Nephron (organoid): ENCODE results near the gene ATP8B1.

Experiments used
- H3K27ac Mint-ChIP-seq, 3 experiments: 2 replicates each; pipeline ENCODE4 v1.8.0; 2020; ENCODE audit warnings: mixed read lengths in 3 of 3, mild to moderate bottlenecking in 2 of 3, moderate library complexity in 1 of 3
- H3K27me3 Mint-ChIP-seq: 2 replicates; pipeline ENCODE4 v1.8.0; 2021; ENCODE audit warnings: low read depth, mild to moderate bottlenecking, moderate library complexity, mixed read lengths
- H3K36me3 Mint-ChIP-seq: 2 replicates; pipeline ENCODE4 v1.8.0; 2020; ENCODE audit warnings: low read depth, mixed read lengths
- H3K4me1 Mint-ChIP-seq: 2 replicates; pipeline ENCODE4 v1.8.0; 2020; ENCODE audit warnings: mixed read lengths
- H3K4me3 Mint-ChIP-seq, 3 experiments: 2 replicates each; pipeline ENCODE4 v1.8.0; 2020; ENCODE audit warnings: mild to moderate bottlenecking in 3 of 3, mixed read lengths in 3 of 3, moderate library complexity in 2 of 3
- H3K9me3 Mint-ChIP-seq: 2 replicates; pipeline ENCODE4 v1.8.0; 2020; ENCODE audit warnings: mixed read lengths
- TF ChIP-seq, protein P1 (sequence below), 3 experiments: fragments of 200-600 bp; sonication (generic); IDR thresholded peaks; one replicate each; pipeline ENCODE4 v1.5.0; 2021; ENCODE audit warnings: antibody characterized with exemption in 3 of 3; ENCODE audit not compliant: unreplicated experiment in 3 of 3

The ATP8B1 gene

DNA sequence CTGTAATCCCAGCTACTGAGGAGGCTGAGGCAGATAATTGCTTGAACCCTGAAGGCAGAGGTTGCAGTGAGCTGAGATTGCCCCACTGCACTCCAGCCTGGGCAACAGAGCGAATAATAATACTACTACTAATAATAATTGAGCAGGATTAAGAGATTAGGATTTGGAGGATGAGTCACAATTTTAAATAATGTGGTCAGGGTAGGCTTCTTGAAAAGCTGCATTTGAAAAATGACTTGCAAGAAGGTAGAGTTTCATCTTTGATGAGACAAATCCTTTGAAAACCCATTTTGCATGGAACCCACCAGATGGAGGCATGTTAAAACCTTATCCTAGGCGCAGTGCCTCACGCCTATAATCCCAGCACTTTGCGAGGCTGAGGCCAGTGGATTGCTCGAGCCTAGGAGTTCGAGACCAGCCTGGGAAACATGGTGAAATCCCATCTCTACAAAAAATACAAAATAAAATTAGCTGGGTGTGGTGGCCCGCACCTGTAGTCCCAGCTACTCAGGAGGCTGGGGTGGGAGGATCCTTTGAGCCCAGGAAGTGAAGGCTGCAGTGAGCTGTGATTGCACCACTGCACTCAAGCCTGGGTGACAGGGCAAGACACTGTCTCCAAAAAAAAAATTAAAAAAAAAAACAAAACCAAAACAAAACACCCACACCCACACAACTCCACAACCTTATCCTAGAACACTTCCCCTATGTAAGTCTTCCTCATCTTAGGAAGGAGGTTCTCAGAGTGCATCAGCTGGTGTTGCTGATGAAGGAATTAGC, 3.3 kb upstream of the ATP8B1 start:
- H3K27me3 Mint-ChIP-seq: peaks cover 61% of the 10 kb centered on the region
- TF ChIP-seq, protein P1, sequence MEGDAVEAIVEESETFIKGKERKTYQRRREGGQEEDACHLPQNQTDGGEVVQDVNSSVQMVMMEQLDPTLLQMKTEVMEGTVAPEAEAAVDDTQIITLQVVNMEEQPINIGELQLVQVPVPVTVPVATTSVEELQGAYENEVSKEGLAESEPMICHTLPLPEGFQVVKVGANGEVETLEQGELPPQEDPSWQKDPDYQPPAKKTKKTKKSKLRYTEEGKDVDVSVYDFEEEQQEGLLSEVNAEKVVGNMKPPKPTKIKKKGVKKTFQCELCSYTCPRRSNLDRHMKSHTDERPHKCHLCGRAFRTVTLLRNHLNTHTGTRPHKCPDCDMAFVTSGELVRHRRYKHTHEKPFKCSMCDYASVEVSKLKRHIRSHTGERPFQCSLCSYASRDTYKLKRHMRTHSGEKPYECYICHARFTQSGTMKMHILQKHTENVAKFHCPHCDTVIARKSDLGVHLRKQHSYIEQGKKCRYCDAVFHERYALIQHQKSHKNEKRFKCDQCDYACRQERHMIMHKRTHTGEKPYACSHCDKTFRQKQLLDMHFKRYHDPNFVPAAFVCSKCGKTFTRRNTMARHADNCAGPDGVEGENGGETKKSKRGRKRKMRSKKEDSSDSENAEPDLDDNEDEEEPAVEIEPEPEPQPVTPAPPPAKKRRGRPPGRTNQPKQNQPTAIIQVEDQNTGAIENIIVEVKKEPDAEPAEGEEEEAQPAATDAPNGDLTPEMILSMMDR (IDR thresholded peaks at IDR 0.05; ENCODE audit: unreplicated experiment in 3 of 3): no peak
- peaks cover 3% of the 10 kb centered on the region for H3K9me3 Mint-ChIP-seq
- peaks cover 15% of the 10 kb centered on the region for H3K4me1 Mint-ChIP-seq
- H3K27ac Mint-ChIP-seq: no peak overlapping the region
- H3K36me3 Mint-ChIP-seq: no peaks in the 10 kb centered on the region
- H3K4me3 Mint-ChIP-seq: peak overlapping the region in 1 of 3 experiments; percentile 50

DNA sequence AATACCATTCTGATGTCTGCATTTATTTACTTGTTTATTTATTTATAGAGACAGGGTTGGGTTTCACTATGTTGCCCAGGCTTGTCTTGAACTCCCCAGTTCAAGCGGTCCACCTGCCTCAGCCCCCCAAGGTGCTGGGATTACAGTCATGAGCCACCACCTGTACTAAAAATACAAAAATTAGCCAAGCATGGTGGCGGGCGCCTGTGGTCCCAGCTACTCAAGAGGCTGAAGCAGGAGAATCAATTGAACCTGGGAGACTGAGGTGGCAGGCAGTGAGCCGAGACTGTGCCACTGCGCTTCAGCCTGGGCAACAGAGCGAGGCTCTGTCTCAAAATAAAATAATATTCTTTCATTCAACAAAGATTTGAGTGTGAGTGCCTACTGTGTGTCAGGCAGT, 2.0 kb upstream of the ATP8B1 start:
- Mint-ChIP-seq H3K27me3 (peaks cover 73% of the 10 kb centered on the region), H3K4me3 (peak overlapping the region in 1 of 3 experiments; percentile 6), H3K27ac (no peak overlapping the region), H3K4me1 (peaks cover 25% of the 10 kb centered on the region), H3K9me3 (no peaks in the 10 kb centered on the region), H3K36me3 (no peaks in the 10 kb centered on the region)
- TF ChIP-seq, protein P1 (IDR thresholded peaks at IDR 0.05; ENCODE audit: unreplicated experiment in 3 of 3): no peak

DNA sequence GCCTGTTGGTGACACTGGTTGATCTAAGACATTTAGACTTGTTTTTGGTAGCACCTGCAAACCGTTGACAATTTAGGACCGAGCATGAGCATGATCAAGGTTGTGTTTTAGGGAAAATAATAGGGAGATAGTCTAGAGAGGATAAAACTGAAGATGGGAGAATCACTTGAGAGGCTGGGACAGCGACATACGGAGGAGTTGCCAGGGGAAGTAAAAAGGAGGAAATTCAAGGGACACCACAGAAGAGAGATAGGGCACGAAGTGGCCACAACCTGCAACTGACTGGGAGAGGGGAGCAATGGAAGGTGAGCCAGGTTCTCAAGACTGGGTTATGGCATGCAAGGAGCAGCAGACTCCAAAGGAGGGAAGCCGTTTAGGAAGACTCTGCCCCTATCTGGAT, 1.4 kb upstream of the ATP8B1 start:
- no peaks in the 10 kb centered on the region for H3K36me3 Mint-ChIP-seq
- H3K27ac Mint-ChIP-seq: peak overlapping the region in 1 of 3 experiments; percentile 4
- peaks cover 25% of the 10 kb centered on the region for H3K4me1 Mint-ChIP-seq
- TF ChIP-seq, protein P1 (IDR thresholded peaks at IDR 0.05; ENCODE audit: unreplicated experiment in 3 of 3): no peak
- peaks cover 79% of the 10 kb centered on the region for H3K27me3 Mint-ChIP-seq
- no peaks in the 10 kb centered on the region for H3K9me3 Mint-ChIP-seq
- peak overlapping the region in 1 of 3 experiments; percentile 6 for H3K4me3 Mint-ChIP-seq

DNA sequence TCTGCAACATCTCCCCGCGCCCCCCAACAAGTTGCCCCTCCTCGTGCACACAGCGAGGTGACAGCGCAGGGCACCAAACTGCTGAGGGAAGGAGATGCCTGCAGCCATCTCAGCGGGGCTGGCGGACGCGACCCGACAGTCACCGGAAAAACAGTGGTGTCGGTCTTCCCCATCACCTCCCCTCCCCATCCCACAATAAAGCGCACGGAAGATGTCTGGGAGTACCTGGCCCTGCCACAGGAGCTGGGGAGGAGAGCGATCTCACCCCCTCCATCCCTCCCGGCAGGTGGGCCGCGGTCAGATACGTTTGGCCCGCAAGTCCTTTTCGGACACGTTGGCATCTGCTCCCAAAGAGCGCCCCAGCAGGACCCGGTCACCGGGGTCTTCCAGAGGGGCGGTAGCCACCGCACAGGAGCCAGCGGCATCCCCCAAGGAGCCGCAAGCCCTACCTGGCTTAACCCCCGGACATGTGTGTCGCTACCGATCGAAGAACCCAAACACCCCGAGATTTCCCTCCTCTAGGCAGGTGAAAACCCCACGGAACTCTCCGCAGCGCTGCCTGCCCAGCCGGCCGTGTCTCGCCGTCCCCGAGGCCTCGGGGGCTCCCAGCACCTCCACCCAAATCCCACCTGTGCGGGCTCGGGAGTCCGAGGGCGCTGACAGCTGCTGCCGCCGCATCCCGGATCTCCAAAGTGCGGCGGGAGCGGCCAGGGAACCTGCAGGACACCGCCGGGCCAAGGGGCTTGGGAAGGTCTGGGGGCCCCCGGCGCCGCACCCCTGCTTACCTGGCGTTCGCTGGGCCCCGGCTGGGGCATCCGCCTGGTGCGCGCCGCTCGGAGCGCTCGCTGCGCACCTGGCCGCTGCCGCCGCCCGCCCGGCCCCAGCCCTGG, 657 bp downstream of the ATP8B1 start:
- TF ChIP-seq, protein P1 (IDR thresholded peaks at IDR 0.05; ENCODE audit: unreplicated experiment in 3 of 3): no peak
- H3K4me3 Mint-ChIP-seq: peak overlapping the region; percentile 85 to 89 (median 88)
- peak overlapping the region in 2 of 3 experiments; percentile 11 to 34 for H3K27ac Mint-ChIP-seq
- H3K36me3 Mint-ChIP-seq: no peaks in the 10 kb centered on the region
- no peaks in the 10 kb centered on the region for H3K9me3 Mint-ChIP-seq
- H3K27me3 Mint-ChIP-seq: peaks cover 87% of the 10 kb centered on the region
- H3K4me1 Mint-ChIP-seq: peaks cover 20% of the 10 kb centered on the region

DNA sequence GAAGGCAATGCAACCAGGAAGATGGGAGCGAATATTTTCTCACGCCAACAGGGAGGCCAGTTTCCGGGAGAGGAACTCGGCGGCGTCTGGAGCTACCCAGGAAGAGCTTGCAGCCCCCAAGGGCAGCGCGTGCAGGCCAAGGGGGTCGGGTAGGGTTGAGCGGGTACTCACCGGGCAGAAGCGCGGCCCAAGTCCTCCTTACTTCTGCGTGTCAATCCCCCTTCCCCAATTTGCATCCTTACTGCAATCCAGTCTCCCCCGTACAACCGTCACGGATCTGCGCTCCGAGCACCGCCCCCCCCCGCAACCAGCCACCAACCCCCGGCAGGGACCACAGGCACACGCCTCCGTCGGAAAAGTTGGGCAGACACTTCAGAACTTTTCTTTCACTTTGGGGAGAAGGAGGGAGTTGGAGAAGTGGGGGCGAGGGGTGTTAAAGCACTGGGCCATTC, 1.3 kb downstream of the ATP8B1 start:
- peak overlapping the region; percentile 11 to 34 (median 18) for H3K27ac Mint-ChIP-seq
- H3K9me3 Mint-ChIP-seq: no peaks in the 10 kb centered on the region
- TF ChIP-seq, protein P1 (IDR thresholded peaks at IDR 0.05; ENCODE audit: unreplicated experiment in 3 of 3): no peak
- peaks cover 86% of the 10 kb centered on the region for H3K27me3 Mint-ChIP-seq
- H3K4me3 Mint-ChIP-seq: peak overlapping the region; percentile 85 to 89 (median 88)
- peaks cover 18% of the 10 kb centered on the region for H3K4me1 Mint-ChIP-seq
- H3K36me3 Mint-ChIP-seq: no peaks in the 10 kb centered on the region
